Effector CD4-positive, alpha-beta T cell (primary cell): Measurements from ENCODE around the gene USP49.
"Not testable (repeated sequence)": the region's sequence is repeated elsewhere in the genome, so short reads cannot be mapped to it uniquely, and the experiment has no call there.

Experiments
- DNase-seq: peaks from one replicate; pipeline ENCODE4 v3.0.0-alpha.2; 2020

The USP49 gene

GRCh38 chr6:41871691-41872090 is 23.5 kb downstream of the USP49 start:
- no peak for DNase-seq

- DNase-seq, result no peak
Observed at GRCh38 chr6:41859356-41859755, 35.8 kb downstream of the USP49 start.

- no peak for DNase-seq
Observed at GRCh38 chr6:41858703-41859102, 36.5 kb downstream of the USP49 start.

DNA sequence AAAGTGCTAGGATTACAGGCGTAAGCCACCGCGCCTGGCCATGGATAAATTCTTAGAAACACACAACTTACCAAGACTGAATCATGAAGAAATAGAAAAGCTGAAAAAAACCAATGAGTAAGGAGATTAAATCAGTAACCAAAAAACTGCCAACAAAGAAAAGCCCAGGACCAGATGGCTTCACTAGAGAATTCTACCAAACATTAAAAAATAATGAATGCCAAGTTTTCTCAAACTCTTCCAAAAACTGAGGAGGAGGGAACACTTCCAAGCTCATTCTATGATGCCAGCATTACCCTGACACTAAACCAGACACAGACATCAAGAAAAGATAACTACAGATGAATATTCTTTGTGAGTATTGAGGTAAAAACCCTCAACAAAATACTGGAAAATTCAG is 44.3 kb downstream of the USP49 start:
- DNase-seq, result no peak

DNA sequence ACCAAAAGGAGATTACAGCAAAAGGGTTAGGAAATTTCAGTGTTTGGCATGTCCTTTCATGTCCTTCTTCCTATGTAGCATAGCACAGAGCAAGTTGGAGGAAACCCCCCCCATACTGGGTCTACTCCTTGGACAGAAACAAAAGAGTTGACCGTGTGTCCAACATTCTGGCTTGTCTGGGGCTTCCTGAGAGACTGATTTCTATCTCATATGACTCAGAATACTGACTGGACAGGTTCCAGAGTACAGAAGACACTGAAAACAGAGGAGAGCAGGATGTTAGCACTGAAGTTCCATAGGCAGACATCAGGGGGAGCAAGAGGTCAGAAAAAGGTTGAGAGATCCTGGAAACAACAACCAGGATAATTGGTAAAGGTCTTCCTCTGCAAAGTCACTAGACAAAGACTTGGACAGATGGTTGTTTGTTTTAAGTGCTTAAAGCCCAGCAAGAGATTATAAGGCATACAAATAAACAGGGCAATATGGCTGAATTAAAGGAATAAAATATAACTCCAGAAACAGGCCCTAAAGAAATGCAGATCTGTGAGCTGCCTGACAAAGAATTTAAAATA is 48.4 kb downstream of the USP49 start:
- DNase-seq, result peak; percentile 38

DNA sequence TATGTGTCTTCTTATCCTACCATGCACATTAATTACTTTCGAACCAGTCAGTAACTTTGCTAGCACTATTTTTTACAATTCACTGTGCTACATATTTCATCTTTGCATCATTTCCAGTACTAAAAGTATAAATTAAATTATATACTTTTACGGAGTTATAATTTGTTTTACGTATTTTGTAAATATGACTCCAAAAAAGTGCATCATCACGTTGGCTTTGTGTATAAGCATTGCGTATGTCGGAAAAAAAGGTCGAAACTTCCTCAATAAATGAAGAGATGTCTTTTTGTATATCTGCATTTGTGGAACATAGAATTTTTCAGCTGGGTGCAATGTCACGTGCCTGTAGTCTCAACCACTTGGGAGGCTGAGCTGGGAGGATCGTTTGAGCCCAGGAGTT is 52.0 kb downstream of the USP49 start:
- no peak for DNase-seq

DNA sequence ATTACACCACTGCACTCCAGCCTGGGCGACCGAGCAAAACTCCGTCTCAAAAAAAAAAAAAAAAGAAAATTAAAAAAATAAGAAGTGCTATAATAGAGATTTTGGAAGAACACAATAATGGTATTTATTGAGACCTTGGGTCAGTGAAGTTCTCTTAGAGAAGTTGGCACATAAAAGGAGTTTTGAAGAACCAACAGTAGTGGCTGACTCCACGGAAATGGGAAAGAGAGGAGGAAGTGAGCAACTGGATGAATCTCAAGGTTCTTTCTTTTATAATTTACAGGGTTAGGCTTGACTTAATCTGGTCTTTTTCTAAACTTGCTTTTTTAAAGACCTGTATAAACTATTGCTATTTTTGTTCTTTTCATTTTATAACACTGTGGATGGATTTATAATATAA is 54.8 kb downstream of the USP49 start:
- DNase-seq, result no peak

- DNase-seq, result no peak
Observed at GRCh38 chr6:41836660-41837052, 58.5 kb downstream of the USP49 start.

GRCh38 chr6:41836022-41836659 is 59.0 kb downstream of the USP49 start:
- DNase-seq, result no peak

DNA sequence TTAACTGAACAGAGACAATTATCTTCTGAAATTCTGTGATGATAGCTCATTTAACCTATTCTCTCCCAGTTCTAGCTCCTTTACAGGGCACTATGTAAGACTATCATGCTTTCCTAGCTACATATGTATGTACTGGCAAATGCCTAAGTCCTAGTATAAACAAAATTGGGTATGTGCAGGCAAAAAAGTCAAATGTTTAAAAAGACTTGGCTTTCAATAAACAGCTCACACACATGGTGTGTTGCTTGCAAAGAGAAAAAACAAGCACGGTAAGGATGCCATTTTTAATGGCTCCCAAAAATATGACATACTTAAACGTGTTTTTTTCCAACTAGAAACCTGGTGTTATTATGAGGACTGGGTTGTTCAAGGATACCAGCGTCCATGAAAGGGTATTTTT is 62.9 kb downstream of the USP49 start:
- no peak for DNase-seq

DNA sequence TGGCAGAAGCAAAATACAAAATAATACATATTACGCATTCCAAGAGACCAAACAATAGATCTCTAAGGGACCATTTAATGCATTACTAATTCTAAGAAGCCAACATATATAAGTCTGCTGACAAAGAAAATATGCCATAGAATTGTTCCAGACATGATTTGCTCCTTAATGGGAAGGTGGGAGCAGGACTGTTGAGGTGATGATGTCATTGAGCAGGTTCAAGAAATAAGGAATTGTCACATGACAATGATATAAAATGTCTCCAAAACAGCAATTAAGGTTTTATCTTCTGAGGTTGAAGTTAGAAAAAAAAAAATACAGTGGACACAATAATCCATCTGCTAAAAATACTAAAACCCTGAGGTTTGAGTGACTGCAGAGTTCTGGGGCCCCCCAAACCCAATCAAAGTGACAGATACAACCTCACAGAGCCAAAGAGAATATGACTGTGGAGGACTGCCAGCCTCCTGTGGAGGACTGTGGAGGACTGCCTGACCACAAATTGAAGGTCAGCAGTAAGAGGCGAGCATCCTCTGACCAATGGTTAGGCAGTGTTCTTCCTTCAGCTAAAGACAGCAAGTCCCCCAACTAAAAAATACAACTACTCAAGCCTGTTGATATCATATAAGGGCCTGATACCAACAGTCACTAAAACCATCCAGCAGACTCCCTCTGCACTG is 68.7 kb downstream of the USP49 start:
- no peak for DNase-seq

- DNase-seq, result no peak
Observed at GRCh38 chr6:41824571-41825569, 70.3 kb downstream of the USP49 start.

DNA sequence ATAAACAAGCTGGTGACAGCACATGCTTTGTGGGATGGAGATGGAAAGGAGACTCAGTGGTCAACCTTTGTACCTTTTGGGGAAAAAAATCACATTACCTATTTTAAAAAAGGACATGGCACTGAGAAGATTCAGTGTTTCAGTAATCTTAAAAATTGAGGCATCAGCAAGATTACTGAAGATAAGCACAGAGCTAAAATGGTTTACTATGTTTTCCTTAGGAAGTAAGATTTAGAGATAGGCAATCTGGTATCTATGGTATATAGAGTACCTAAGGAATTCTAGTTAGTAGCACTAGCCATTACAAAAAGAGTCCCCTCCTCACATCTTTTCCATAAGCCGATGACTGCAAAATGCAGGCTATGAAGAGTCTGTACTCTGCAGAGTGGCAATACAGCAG is 72.0 kb downstream of the USP49 start:
- DNase-seq, result no peak

DNA sequence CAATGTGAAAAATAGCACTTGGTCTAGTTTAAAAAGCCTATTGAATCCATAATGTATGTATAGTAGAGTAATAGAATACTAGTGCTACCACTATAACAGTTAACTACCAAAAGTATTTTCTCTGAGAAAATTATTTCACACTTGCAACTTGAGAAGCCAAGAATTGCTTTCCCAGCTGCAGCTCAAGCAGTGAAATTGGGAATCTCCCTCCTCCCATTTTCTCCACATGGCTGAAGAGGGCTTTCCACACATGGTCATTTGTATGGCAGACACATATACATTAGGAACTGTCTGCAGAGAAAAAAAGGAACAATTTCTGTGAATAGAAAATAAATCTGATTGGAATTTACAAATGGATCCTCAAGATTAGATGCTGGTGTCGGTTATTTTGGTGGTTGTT is 73.2 kb downstream of the USP49 start:
- no peak for DNase-seq

GRCh38 chr6:41821266-41821665 is 73.9 kb downstream of the USP49 start:
- DNase-seq, result no peak

GRCh38 chr6:41818271-41819054 is 76.7 kb downstream of the USP49 start:
- no peak for DNase-seq

- DNase-seq, result no peak
Observed at GRCh38 chr6:41815587-41815986, 79.6 kb downstream of the USP49 start.

DNA sequence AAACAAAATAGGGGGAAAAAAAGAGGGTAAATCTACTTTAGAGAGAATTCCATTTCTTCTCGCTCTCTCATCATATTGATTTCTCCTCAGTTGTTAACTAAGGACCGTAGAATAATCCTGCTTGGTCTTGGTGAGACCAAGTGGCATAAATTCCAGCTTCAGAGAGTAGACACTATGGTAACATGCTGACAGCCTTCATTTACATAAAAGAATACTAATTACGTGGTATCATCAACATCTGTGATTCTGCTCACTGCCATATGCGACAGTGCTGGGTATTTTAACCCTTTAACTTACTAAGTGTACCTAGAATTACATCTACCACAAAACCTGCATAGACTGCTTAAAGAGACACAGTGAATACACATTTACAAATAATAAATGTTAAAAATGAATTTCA is 80.5 kb downstream of the USP49 start:
- DNase-seq, result no peak

GRCh38 chr6:41813956-41814355 is 81.2 kb downstream of the USP49 start:
- no peak for DNase-seq

- no peak for DNase-seq
Observed at GRCh38 chr6:41813469-41813868, 81.7 kb downstream of the USP49 start.

DNA sequence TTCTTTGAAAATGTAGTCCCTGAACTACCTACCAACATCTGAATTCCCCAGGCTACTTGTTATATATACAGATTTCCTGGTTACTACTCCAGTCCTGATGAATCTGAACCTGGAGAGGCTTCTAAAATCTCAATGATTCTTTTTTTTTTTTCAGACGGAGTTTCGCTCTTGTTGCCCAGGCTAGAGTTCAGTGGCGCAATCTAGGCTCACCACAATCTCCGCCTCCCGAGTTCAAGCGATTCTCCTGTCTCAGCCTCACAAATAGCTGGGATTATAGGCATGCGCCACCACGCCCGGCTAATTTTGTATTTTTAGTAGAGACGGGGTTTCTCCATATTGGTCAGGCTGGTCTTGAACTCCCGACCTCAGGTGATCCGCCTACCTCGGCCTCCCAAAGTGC is 83.2 kb downstream of the USP49 start:
- DNase-seq, result not testable (repeated sequence)

GRCh38 chr6:41811095-41811494 is 84.1 kb downstream of the USP49 start:
- no peak for DNase-seq
